ENCODE measurements around the gene CHRM5.

DNA sequence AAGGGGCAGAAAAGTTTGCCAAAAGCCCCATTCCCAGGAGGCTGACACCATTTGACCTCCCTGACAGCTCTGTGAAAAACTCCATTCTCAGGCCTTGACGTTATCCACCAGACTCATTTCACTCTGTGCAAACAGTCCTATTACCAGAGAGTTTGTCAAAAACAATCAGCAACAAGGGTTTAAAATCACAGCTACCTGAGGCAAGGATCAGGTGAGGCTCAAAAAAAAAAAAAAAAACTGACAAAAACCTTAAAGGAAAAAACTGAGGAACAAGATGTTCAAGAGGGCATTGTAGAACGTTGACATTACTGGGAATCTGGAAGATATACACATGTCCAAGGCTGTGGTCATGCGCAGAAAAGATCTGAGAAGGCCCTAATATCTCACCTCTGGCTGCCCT is 59.3 kb downstream of the CHRM5 start:
- no peak for TF ChIP-seq EZH2 (IDR thresholded peaks at IDR 0.05; ENCODE audit: low read depth)
- TF ChIP-seq, protein P1, sequence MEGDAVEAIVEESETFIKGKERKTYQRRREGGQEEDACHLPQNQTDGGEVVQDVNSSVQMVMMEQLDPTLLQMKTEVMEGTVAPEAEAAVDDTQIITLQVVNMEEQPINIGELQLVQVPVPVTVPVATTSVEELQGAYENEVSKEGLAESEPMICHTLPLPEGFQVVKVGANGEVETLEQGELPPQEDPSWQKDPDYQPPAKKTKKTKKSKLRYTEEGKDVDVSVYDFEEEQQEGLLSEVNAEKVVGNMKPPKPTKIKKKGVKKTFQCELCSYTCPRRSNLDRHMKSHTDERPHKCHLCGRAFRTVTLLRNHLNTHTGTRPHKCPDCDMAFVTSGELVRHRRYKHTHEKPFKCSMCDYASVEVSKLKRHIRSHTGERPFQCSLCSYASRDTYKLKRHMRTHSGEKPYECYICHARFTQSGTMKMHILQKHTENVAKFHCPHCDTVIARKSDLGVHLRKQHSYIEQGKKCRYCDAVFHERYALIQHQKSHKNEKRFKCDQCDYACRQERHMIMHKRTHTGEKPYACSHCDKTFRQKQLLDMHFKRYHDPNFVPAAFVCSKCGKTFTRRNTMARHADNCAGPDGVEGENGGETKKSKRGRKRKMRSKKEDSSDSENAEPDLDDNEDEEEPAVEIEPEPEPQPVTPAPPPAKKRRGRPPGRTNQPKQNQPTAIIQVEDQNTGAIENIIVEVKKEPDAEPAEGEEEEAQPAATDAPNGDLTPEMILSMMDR (conservative IDR thresholded peaks at IDR 0.05): no peak

All from PC-9 (cell line).